HG03135 (cell line): ENCODE data around the gene PACS2.
"Not testable (repeated sequence)": the region's sequence is repeated elsewhere in the genome, so short reads cannot be mapped to it uniquely, and the experiment has no call there.

Experiments
- ATAC-seq: cut with Tn5 transposase; IDR thresholded peaks from one replicate; pipeline ENCODE4 v1.9.1; 2021; ENCODE audit warnings: mild to moderate bottlenecking, moderate library complexity; ENCODE audit not compliant: unreplicated experiment

Gene PACS2

DNA sequence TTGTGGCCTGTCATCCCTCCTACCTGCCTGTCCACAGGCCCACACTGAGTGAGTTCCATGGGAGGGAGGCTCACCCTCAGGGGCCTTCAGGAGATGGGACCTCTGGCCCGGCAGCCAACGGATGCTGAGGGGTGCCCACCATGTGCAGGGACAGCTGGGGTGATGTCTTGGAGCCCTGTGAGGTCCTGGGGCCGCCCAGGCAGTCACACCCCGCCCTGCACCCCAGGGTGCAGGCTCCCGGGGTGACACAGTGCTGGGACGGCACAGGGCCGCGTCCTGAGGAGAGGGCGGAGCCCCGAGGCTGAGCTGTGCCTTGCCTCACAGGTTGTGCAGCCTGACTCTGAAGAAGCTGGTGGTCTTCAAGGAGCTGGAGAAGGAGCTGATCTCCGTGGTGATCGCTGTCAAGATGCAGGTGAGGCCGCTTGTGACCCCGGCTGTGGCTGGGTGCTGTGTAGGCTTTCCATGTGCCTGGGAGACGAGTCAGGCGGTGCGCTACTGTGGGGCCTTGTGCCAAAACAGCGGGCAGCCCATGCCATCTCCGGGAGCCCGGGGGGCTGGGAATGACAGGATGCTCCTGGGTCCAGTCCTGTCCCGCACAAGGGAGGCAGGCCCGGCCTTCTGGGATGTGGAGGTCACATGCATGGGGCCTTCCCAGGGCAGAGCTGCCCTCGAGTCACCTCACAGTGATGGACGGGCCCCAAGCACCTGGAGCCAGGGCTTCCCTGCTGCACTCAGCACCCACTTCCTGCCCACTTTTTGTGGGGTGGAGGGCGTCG is 33.8 kb downstream of the PACS2 start:
- no peak for ATAC-seq

DNA sequence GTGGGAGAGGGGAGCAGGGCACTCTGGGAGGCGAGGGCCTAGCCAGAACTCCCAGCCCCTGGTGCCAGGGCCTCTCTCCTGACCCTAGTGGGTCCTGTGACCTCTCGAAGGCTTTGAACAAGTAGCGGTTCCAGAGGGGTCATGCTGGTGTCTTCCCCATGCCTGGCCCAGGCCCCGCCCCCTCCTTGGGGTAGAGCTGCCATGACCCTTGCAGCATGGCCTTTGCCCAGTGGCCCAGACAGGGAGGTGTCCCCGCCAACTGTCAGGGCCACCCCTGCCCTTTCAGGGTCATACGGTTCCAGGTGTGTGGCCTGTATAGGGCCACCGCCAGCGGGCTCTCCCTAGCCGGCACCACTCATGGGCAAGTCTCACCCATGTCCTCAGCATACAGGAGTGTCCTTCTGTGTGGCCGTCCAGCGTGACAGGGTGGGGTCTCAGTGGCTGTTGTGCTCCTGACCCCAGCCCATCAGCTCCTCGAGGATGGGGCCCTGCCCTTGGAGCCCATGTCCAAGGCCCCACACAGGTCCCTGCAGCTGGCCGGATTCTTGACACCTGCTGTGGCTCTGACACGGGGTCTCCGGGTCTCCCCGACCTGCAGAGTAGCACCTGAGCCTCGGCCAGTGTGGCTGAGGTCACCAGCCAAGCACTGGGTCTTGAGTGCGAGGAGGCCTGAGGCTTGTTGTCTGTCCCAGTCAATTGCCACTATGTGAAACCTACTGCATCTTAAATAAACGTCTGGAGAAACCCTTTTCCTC is 34.6 kb downstream of the PACS2 start:
- ATAC-seq: no peak

DNA sequence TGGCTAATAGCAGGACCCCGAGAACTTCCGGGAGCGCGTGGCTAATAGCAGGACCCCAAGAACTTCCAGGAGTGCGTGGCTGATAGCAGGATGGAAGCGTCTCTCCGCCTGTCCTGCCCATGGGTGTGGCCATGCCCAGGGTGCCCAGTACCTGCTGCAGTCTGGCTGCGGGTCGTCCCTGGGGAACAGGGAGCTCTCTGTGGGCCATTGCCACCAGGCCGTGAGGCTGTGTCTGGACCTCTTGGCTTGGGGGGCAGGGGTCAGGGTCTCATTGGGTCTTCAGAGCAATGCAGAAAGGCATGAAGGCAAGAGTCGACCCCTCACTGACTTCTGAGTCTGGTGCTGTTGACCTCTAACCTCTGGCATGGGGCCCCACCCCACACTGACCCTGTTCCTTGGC is 35.4 kb downstream of the PACS2 start:
- no peak for ATAC-seq

DNA sequence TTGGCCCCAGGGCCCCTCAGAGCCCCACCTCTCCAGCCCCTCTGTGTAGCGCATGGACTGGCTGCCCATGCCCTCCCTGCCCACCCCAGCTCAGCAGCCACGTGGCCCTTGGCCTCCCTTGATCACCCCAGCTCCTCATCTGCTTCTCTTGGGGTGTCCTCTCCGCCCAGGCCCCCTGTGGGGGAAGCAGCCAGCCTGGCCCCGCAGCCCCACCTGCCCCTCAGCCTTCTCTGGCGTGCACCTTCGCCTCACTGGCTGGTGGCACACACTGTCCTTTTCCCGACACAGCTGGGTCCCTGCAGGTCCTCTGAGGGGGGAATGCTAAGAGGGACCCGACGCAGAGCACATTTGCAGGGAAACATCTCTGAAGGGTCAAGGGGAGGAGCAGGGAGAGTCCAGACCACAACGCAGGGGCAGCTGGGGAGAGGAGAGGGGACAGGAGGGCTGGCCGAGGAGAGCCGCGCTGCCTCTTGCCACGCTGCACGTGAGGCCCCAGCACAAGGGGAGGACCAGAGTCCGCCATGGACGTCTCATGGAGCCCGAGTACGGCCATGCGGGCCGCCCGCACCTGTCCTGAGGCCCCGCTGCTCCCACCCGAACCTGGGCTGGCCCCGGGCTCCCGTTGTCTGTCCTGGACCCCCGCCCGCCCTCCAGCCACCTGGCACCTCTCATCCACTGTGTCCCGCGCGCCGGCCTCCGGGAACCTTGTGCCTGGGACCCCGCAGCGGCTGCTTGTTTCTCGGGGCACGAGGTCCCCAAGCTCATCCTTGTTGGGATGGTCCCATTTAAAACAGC is 36.1 kb downstream of the PACS2 start:
- ATAC-seq: no peak

DNA sequence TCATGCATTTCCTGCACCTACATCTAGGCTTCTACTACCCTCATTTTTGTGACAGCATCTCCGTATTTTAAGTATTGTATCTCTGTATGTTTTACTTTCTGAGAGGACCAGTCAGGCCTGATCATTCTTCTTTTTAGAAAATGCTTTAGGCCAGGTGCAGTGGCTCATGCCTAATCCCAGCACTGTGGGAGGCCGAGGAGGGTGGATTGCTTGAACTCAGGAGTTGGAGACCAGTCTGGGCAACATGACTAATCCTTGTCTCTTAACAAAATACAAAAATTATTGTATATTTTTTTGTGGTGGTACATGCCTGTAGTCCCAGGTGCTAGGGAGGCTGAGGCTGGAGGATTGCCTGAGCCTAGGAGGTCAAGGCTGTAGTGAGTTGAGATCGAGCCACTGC is 36.9 kb downstream of the PACS2 start:
- no peak for ATAC-seq

DNA sequence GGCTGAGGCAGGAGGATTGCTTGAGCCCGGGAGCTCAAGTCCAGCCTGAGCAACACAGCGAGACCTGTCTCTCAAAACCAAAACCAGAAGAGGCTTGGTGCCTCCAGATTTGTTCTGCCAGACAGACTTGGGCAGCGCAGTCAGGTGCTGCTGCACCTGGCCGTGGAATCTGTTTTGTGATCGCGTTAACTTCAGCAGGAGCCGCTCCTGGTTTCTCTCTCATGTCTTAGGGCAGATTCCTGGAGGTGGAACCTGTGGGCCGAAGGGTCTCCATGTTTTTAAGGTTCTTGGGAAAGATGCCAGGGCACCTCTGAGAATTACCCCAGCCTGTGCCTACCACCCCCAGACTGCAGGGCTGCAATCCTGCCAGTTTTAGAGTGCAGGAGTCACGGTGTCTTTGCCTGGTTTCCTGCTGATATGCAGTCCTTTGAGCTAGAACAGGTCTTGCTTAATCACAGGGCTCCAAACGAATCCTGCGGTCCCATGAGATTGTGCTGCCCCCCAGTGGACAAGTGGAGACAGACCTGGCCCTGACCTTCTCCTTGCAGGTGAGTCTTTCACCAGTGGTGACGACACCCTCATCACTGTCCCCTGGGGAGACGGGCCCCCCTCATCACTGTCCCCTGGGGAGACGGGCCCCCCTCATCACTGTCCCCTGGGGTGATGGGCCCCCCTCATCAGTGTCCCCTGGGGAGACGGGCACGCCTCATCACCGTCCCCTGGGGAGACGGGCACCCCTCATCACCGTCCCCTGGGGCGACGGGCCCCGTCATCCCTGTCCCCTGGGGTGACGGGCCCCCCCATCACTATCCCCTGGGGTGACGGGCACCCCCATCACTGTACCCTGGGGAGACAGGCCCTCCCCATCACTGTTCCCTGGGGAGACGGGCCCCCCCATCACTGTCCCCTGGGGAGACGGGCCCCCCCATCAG is 37.6 kb downstream of the PACS2 start:
- ATAC-seq: peak; percentile 73

DNA sequence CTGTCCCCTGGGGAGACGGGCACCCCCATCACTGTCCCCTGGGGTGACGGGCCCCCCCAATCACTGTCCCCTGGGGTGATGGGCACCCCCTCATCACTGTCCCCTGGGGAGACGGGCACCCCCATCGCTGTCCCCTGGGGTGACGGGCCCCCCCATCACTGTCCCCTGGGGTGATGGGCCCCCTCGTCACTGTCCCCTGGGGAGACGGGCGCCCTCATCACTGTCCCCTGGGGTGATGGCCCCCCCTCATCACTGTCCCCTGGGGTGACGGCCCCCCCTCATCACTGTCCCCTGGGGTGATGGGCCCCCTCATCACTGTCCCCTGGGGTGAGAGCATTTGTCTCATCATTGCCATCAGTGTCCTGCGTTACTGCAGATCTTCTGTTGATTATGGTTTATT is 38.6 kb downstream of the PACS2 start:
- ATAC-seq: no peak

DNA sequence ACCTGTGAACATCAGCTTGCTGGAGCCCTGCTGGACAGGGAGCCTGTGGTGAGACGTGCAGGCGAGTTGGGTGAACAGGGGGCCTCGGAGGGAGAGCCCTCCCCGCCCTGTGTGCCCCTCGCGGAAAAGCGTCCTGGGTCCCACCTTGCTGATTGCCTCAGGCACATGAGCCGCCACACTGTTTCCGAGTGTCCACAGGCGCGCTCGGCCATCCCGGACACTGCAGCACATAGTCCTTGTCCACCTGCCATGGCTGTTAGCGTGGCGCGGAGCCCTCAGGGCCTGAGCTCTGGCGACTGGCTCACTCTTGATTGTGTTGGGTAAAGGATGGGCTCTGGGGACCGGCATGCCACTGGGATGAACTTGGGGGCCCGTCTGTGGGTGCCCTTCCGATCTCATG is 40.0 kb downstream of the PACS2 start:
- no peak for ATAC-seq

DNA sequence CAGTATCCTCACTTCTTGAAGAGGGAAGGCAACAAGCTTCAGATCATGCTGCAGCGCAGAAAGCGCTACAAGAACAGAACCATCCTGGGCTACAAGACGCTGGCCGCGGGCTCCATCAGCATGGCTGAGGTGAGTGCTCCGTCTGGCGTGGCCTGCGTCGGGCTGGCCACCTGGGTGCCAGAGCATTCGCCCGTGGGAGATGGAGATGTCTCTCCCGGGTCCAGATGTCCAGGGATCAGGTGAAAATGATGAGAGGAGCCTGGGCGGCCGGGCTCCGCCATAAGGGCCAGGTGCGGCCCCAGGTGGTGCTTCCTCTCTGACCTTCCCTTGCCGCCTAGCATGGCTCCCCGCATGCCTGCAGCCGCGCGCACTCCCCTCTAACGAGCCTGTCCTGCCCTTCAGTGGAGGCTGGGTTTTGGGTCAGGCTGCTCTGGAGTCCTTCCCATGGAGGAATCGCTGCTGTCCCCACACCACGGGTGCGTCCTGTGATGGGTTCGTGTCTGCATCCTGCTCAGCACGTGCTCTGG is 40.6 kb downstream of the PACS2 start:
- ATAC-seq: no peak

DNA sequence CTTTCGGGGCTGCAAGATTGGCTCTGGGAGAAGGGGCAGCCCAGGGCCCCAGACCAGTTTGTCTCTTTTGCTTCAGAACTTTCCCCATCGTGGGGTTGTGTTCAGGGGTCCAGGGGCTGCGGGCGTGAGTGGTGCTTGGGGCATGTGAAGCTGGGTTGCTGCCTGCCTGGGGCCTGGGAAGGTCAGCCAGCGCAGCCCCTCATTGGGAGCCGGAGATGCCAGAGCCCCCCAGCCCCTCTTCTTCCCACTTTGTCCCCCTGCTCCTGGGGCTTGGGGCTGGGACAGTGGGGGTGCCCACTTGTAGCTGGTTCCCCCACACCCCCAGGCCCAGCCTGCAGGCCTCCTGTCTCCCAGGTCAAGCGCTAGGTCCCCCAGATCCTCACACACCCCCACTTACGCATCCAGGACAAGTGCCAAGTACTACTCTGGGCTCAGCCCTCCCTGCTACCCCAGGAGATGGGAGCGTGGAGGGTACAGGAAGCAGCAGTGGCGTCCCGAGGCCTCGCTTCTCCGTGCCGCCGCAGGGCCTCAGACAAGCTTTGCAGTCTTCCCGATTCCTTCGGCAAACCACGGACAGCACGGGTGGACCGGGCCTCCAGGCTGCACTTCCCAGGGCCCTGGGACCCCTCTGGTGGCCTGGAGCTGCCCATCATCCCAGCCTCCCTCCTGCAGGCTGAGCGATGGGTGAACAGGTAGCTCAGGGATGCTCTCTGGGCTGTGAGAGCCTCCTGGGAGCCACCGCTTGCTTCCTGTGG is 41.5 kb downstream of the PACS2 start:
- ATAC-seq: no peak

DNA sequence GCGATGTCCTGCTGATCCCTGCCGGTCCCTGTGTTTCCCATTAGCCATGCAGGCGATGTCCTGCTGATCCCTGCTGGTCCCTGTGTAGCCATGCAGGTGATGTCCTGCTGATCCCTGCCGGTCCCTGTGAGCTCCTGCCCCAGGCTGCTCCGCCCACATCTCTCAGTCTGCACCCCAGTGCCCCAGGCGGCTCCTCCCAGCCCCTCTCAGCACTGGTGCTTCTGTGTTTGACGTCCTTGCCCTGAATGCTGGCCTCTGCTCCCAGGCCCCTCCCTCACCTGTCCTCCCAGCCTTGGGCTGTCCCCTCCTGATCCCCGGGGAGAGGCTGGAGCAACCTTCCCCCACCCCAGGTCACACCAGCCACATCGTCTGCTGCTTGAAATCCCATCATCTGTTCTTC is 42.4 kb downstream of the PACS2 start:
- no peak for ATAC-seq

DNA sequence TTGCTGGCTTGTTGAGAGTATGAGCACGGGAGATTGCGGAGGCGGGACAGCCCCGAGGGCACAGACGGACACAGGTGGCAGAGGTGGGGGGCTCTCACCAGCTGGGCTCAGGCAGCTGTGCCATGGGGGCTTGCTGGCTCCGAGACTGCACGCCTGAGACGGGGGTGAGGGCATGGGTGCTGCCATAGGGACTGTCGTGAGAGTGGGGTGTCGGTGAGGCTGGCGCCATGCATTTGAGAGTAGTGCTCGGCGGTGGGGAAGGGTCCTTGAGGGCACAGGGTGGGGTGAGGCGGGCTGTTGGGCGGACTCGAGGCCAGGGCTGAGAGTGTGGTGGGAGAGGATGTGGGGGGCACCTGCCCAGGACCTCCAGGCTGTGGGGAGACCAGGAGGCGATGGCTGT is 43.1 kb downstream of the PACS2 start:
- no peak for ATAC-seq

DNA sequence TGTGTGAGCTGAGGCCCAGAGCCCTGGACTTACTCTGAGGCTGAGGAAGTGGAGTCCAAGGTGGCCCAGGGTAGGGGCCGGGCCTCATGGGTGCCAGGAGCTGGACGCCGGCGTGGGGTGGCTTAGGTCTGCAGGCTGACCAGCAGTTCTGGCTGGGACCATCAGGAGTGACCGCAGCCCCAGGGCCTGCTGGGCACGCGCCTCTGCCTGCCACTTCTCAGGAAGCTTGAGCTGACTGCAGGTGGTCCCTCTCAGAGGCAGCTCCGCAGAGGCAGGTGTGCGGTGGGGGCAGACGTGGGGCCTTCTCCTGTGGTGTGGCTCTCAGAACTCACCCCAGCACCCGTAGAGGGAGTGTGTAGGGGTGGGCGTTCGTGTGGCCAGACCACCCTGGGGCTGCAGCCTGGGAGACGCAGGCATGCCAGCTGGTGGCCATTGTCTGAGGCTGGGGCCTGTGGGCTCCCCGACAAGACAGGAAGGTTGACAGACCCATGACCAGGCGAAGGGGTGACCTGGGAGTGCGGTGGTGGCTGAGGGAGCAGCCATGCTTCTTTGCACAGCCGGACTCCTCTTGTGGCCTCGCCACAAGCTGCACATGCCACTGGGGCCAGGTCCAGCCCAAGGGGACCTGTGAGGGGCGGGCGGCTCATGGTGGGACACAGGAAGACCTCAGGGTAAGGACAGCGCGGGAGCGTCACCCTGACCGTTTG is 43.7 kb downstream of the PACS2 start:
- no peak for ATAC-seq

DNA sequence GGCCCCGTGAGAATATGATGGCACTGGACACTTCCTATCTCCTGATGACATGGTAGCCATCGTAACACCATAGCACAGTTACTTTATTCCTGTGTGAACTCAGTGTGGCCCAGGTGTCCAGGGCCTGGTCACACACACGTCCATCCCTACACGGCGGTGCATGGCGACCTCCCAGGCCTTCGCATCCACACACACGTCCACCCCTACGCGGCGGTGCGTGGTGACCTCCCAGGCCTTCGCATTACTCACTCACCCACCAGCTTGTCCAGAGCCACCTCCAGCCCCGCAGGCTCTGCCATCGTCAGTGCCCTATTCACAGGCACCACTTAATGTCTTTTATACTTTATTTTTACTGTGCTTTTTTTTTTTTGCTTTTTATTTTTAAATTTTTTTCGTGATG is 44.4 kb downstream of the PACS2 start:
- ATAC-seq: no peak

DNA sequence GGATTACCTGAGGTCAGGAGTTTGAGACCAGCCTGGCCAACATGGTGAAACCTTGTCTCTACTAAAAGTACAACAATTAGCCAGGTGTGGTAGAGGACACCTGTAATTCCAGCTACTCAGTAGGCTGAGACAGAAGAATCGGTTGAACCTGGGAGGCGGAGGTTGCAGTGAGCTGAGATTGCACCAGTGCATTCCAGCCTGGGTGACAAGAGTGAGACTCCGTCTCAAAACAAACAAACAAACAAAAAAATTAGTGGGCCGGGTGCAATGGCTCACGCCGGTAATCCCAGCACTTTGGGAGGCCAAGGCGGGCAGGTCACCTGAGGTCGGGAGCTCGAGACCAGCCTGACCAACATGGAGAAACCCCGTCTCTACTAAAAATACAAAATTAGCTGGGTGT is 46.9 kb downstream of the PACS2 start:
- not testable (repeated sequence) for ATAC-seq

DNA sequence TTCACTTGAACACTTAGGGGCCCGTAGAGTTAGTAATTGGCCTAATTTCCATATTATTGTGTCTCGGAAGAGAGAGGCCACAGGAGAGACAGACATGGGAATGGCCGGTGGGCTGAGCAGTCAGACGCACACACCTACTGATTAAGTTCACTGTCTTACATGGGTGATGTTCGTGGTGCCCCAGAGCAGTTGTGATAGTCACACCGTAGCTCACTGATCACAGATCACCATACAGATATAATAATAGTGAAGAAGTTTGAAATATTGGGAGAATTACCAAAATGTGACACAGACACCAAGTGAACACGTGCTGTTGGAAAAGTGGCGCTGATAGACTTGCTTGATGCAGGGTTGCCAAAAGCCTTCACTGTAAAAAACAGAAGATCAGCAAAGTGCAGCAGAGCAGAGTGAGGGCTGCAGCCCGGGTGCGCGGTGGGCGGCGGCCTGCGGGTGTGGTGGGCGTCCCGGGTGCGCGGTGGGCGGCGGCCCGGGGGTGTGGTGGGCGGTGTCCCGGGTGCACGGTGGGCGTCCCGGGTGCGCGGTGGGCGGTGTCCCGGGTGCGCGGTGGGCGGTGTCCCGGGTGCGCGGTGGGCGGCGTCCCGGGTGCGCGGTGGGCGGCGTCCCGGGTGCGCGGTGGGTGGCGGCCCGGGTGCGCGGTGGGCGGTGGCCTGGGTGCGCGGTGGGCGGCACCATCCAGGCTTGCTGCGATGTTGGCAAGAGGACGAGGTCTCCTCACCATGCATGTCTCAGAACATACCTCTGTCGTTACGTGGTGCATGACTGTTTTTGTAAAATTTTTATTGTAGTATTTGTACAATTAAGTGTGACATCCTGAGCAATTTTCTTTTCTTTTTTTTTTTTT is 49.5 kb downstream of the PACS2 start:
- no peak for ATAC-seq

DNA sequence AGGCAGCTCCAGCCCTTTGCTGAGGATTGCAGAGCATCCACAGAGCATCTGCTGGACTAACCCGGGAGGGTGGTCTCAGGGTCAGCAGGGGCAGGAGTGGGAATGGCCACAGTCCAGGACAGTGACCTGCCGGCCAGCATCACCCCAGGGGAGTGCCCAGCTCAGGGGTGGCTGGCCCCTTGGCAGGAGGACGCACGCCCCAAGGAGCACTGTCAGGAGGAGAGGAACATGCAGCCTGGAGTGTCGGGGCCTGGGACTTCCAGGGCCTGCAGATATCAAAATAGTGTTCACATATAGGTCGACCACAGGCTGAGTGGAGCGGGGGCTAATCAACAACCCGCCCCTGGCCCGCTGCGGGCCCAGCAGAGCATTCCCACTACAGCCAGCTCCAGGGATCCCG is 50.6 kb downstream of the PACS2 start:
- no peak for ATAC-seq

DNA sequence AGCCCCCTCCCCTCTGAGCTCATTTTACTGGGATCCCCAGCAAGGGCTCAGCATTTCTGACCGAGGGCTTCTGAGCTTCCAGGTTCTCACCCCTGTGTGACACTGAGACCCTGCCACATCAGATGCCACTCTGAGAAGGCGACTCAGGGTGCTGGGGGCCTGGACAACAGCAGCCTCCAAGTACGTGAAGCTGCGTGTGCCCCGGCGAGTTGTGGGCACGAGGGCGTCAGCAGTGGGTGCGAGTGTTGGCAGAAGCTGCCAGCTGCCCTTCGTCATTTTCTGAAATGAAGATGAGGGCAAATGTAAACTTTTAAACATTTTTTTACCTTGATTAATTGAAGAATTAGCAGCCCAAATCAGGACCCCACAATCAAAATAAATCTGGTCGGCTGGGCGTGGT is 51.1 kb downstream of the PACS2 start:
- no peak for ATAC-seq
